Activated T-helper 2 cell treated with anti-CD3 and anti-CD28 coated beads, Interferon-gamma antibody, Interleukin-2, Interleukin-4, amounts not matched to agents 10 μg/mL and 5 μg/mL and 100 μg/mL, durations not matched to agents 14 hours and 24 hours and 36 hours (primary cell): Measurements from ENCODE around the gene CDKAL1. TPM values are rescaled to one million over a fixed set of nuclear protein-coding genes. Genes with fewer than 3 reads are reported as not detected.

Experiments used
- DNase-seq: peaks from one replicate; pipeline ENCODE4 v3.0.0; 2021; ENCODE audit warnings: low spot score
- H3K27ac Mint-ChIP-seq: one replicate; pipeline ENCODE4 v1.8.0; 2021; ENCODE audit warnings: mixed read lengths
- H3K27me3 Mint-ChIP-seq: one replicate; pipeline ENCODE4 v1.8.0; 2021; ENCODE audit warnings: low read depth, mixed read lengths
- H3K36me3 Mint-ChIP-seq: one replicate; pipeline ENCODE4 v1.8.0; 2021; ENCODE audit warnings: low read depth, mixed read lengths
- H3K4me1 Mint-ChIP-seq: one replicate; pipeline ENCODE4 v1.8.0; 2021; ENCODE audit warnings: low read depth, mixed read lengths
- H3K4me3 Mint-ChIP-seq: one replicate; pipeline ENCODE4 v1.8.0; 2021; ENCODE audit warnings: low read depth, mild to moderate bottlenecking, moderate library complexity, mixed read lengths
- H3K9me3 Mint-ChIP-seq: one replicate; pipeline ENCODE4 v1.8.0; 2021; ENCODE audit warnings: mixed read lengths
- intact Hi-C: fragments of 100-400 bp; cut with micrococcal nuclease; formaldehyde crosslinking; loops from one replicate; pipeline ENCODE4 v1.15.1; 2023
- total RNA-seq: library from RNA; stranded (reverse); gene quantifications from 2 replicates; pipeline ENCODE4 v1.2.3, GENCODE V29; 2022

The CDKAL1 gene
- total RNA-seq, 1 donor from 2014 or later: 31.2 TPM

DNA sequence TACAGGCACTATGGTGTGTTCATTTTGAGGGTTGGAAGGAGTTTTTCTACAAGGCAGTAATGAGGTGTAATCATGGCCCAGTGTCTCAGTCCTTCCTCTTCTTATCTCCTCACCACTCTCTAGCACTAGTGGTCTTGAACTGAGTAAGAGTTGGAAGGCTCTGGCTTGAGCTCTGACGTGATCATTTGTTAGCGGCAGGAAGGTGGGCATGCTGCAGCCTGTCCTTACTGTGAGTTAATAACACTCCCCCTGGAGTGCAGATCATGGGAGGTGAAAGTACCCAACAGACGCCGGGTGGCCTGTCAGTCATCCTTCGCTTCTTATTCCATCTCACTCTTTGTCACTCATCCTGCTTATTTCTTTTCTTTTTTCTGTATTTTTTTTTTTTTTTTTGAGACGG is 356.9 kb downstream of the CDKAL1 start:
- DNase-seq: no peak
- peaks cover 14% of the 10 kb centered on the region for H3K36me3 Mint-ChIP-seq
- intact Hi-C loops: no loop called here
- no peak overlapping the region for H3K27ac Mint-ChIP-seq
- no peaks in the 10 kb centered on the region for H3K27me3 Mint-ChIP-seq
- H3K4me3 Mint-ChIP-seq: no peak overlapping the region
- no peaks in the 10 kb centered on the region for H3K4me1 Mint-ChIP-seq
- H3K9me3 Mint-ChIP-seq: peaks cover 20% of the 10 kb centered on the region

DNA sequence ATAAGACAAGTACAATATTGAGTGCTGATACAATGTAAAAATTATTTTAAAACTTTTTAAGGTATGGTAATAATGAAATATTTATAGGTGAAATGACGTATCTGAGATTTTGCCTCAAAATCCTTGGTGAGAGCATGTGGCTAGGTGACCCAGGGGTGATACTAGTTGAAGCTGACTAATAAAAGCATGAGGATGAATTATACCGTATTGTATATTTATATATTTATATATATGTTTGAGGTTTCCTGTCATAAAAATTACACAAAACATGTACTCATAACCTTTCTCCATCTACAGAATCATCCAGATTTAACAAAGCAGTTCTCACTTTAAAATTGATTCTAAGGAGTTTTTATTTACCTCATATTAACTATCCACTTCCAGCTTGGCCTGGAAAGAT is 358.1 kb downstream of the CDKAL1 start:
- no peak overlapping the region for H3K4me3 Mint-ChIP-seq
- H3K9me3 Mint-ChIP-seq: peaks cover 11% of the 10 kb centered on the region
- no peak for DNase-seq
- H3K27me3 Mint-ChIP-seq: no peaks in the 10 kb centered on the region
- peaks cover 16% of the 10 kb centered on the region for H3K36me3 Mint-ChIP-seq
- no peaks in the 10 kb centered on the region for H3K4me1 Mint-ChIP-seq
- intact Hi-C loops: no loop called here
- H3K27ac Mint-ChIP-seq: no peak overlapping the region

DNA sequence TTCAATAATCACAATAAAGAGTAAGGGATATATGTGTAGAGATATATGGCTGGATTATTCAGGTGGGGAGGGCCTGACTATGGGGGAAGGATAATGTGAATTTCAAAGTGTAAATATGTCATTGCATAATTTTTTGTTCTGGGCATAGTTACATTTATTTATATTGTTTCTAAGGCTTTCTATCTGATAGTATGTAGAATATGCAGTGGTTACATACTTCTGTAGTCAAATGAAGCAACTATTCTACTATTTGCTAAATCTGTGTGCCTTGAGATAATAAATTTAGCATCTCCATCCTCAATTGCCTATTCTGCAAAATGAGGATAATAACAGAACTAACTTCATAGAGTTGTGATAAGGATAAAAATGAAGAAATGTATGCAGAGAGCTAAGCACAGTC is 359.2 kb downstream of the CDKAL1 start:
- intact Hi-C loops: no loop called here
- peaks cover 11% of the 10 kb centered on the region for H3K9me3 Mint-ChIP-seq
- H3K4me3 Mint-ChIP-seq: no peak overlapping the region

DNA sequence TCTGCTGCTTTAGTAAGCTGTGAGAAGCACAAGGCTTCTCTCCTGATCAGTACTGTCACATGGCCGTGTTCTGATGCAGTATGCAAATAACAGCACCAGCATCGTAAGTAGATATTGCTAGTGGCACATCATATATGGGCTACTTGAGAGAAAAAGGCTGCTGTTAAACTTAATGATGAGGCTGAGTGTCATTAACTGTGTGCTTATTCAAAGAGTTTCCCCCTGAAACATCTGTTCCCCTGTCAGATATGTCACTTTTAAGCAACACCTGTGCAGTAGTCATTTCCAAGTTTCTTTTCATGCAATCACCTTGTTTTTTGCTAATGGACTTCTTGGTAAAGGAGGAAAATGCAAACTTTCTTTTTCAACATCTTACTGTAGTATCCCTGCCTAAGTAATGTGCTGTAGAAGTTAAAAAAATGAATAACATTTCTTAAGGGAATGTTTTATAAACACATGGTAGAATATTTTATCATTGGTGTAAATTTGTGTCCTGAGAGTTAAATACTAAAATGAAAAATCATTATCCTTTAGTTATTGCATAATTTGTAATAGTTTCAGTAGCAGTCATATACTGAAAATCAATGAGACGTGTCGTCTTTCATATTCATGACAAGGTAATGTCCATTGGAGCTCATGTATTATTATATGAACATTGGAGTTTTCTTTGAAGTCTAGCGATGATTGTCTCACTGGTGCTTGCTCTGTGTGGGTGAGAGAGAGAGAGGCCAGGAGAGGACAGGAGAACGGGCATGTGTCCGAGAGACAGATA is 366.3 kb downstream of the CDKAL1 start:
- Mint-ChIP-seq H3K27ac (no peak overlapping the region), H3K4me1 (no peaks in the 10 kb centered on the region), H3K9me3 (peaks cover 26% of the 10 kb centered on the region), H3K4me3 (no peak overlapping the region), H3K36me3 (peaks cover 30% of the 10 kb centered on the region), H3K27me3 (no peaks in the 10 kb centered on the region)
- DNase-seq: no peak
- intact Hi-C loops: no loop called here

More for the DNA sequence above, 359.2 kb downstream of the CDKAL1 start:
- Mint-ChIP-seq H3K4me1 (no peaks in the 10 kb centered on the region), H3K27me3 (no peaks in the 10 kb centered on the region), H3K36me3 (peaks cover 16% of the 10 kb centered on the region), H3K27ac (no peak overlapping the region)
- no peak for DNase-seq

DNA sequence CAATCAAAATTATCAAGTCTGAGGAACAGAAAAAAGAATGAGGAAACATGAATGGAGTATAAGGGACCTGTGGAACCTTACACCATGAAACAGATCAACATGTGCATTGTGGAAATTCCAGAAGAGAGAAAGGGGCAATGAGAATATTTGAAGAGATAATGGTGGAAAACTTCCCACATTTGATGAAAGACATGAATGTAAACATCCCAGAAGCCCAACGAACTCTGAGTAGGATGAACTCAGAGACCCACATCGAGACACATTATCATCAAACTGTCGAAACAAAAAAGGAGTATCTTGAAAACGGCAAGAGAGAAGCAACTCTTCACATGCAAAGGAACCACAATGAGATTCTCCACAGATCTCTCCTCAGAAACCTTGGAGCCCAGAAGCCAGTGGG is 371.1 kb downstream of the CDKAL1 start:
- no peaks in the 10 kb centered on the region for H3K27me3 Mint-ChIP-seq
- peaks cover 21% of the 10 kb centered on the region for H3K36me3 Mint-ChIP-seq
- intact Hi-C loops: no loop called here
- H3K9me3 Mint-ChIP-seq: peaks cover 20% of the 10 kb centered on the region
- H3K4me1 Mint-ChIP-seq: no peaks in the 10 kb centered on the region
- no peak overlapping the region for H3K27ac Mint-ChIP-seq
- no peak overlapping the region for H3K4me3 Mint-ChIP-seq
- DNase-seq: no peak

DNA sequence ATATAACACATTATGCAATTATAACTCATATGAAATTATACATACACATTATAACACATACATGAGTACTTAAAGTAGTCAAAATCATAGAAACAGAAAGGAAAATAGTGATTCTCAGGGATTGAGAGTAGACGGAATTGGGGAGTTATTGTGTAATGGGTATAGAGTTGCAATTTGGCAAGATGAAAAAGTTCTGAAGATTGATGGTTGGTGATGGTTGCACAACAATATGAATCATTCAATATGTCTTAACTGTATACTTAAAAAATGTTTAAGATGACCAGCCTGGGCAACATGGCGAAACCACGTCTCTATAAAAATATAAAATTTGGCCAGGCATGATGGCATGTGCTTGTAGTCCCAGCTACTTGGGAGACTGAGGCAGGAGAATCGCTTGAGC is 372.7 kb downstream of the CDKAL1 start:
- Mint-ChIP-seq H3K4me1 (no peaks in the 10 kb centered on the region), H3K4me3 (no peak overlapping the region), H3K27me3 (no peaks in the 10 kb centered on the region), H3K27ac (no peak overlapping the region), H3K9me3 (peaks cover 18% of the 10 kb centered on the region), H3K36me3 (peaks cover 19% of the 10 kb centered on the region)
- intact Hi-C loops: no loop called here
- no peak for DNase-seq

DNA sequence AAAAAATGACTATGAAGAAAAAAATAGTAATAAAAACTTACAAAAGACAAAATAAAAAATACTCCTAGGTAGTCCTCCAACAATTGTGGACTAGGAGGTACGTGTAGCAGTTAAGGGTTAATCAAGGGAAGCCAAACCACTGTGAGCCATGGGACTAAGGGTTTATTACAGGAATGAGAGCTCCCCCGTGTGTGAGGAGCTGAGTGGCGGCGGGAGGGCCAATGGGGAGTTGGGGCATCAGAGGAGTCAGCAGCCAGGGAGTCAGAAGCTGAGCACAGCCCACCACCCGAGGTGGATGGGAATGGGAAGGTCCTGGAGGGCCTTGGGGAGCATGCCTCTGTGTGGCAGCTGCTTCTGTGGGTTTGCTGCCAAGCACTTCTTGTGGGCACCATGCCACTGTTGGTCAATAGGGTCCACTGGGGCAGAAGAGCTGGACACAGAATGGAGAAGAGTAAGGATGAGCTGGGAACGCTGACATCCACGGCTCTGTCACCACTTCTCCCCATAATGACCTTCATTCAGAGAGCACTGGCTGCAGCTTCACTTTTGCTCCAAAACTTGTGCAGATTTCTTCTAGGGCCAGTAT is 373.3 kb downstream of the CDKAL1 start:
- intact Hi-C loops: no loop called here
- Mint-ChIP-seq H3K4me3 (no peak overlapping the region), H3K27ac (no peak overlapping the region), H3K27me3 (no peaks in the 10 kb centered on the region), H3K9me3 (peaks cover 14% of the 10 kb centered on the region), H3K4me1 (no peaks in the 10 kb centered on the region), H3K36me3 (peaks cover 21% of the 10 kb centered on the region)
- DNase-seq: no peak

DNA sequence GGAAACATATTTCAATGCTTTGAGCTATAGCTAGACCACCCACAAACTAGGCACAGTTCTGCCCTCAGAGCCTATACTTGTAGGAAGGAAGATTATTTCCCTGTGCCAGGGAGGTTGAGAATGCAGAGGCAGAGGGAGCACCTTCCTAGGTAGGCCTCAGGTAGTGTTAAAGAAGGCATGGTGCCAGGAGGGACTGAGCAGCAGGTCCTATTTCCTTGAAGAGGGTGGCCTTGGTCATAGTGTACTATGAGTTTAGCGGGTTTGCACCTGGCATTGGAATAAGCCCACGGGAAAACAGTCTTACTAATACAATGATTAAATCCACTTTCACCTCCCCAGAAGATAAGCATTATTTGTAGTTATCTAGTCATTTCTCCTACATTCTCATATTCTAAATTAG is 375.4 kb downstream of the CDKAL1 start:
- H3K27me3 Mint-ChIP-seq: no peaks in the 10 kb centered on the region

DNA sequence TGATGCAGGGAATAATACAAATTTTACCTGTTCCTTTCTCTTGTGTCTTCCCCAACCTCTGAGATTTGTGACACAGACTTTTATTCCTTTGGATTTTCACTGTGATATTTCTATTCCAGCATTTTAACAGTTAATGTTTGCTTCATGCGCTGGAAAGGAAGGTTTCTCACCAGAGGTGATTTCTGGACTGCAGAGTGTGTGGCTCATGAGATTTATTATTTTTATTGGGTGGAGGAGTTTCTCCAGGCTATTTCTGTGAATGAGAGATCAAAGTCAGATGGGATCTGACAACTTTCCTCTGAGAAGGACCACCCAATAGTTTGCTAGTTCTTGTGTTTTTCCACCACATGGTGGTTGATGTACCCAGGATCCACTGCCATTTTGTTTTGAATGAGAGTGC is 377.5 kb downstream of the CDKAL1 start:
- Mint-ChIP-seq H3K4me1 (no peaks in the 10 kb centered on the region), H3K4me3 (no peak overlapping the region), H3K27me3 (no peaks in the 10 kb centered on the region), H3K9me3 (peaks cover 23% of the 10 kb centered on the region), H3K27ac (no peak overlapping the region), H3K36me3 (peaks cover 28% of the 10 kb centered on the region)
- intact Hi-C loops: loop anchor here (10.0 kb wide), 1 partner anchor 347 kb away; no protein-coding TSS in a partner anchor
- no peak for DNase-seq

More for the DNA sequence above, 375.4 kb downstream of the CDKAL1 start:
- peaks cover 13% of the 10 kb centered on the region for H3K9me3 Mint-ChIP-seq
- H3K4me3 Mint-ChIP-seq: no peak overlapping the region
- DNase-seq: no peak
- peaks cover 20% of the 10 kb centered on the region for H3K36me3 Mint-ChIP-seq
- intact Hi-C loops: loop anchor here (10.0 kb wide), 1 partner anchor 345 kb away; no protein-coding TSS in a partner anchor
- H3K27ac Mint-ChIP-seq: no peak overlapping the region
- no peaks in the 10 kb centered on the region for H3K4me1 Mint-ChIP-seq

DNA sequence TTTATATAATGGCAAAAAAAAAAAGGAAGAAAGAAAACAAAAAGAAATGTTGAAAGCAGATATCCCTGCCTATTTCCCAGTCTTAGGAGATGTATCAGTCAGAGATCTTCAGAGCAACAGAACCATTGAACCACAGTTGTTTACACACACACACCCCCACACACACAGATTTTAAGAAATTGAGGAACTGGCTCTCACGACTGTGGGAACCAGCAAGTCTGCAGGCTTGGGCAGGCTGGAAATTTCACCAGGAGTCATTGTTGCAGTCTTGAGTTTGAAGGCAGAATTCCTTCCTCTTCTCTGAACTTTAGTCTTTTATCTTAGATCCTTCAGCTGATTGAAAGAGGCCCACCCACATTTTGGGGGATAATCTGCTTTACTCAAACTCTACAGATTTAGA is 380.9 kb downstream of the CDKAL1 start:
- Mint-ChIP-seq H3K4me1 (peaks cover 18% of the 10 kb centered on the region), H3K9me3 (peaks cover 23% of the 10 kb centered on the region), H3K4me3 (no peak overlapping the region), H3K27me3 (no peaks in the 10 kb centered on the region), H3K27ac (no peak overlapping the region), H3K36me3 (peaks cover 37% of the 10 kb centered on the region)
- intact Hi-C loops: loop anchor here (10.0 kb wide), 1 partner anchor 350 kb away; no protein-coding TSS in a partner anchor
- no peak for DNase-seq

DNA sequence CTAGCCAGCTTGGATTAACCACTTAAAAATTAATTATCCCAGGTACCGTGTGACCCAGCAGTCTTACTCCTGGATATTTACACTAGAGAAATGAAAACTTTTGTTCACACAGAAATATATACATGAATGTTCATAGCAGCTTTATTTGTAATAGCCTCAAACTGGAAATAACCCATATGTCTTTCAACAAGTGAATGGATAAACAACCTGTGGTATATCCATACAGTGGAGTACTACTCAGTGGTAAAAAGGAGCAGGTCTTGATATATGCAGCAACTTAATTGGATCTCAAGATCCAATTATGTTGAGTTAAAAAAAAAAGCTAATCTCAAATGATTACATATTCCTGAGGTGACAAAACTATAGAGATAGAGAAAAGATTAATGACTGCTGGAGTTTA is 381.4 kb downstream of the CDKAL1 start:
- H3K36me3 Mint-ChIP-seq: peaks cover 37% of the 10 kb centered on the region
- no peak overlapping the region for H3K27ac Mint-ChIP-seq
- no peak overlapping the region for H3K4me3 Mint-ChIP-seq
- H3K4me1 Mint-ChIP-seq: peaks cover 18% of the 10 kb centered on the region
- no peaks in the 10 kb centered on the region for H3K27me3 Mint-ChIP-seq
- intact Hi-C loops: loop anchor here (10.0 kb wide), 1 partner anchor 351 kb away; no protein-coding TSS in a partner anchor
- H3K9me3 Mint-ChIP-seq: peaks cover 23% of the 10 kb centered on the region
- no peak for DNase-seq

DNA sequence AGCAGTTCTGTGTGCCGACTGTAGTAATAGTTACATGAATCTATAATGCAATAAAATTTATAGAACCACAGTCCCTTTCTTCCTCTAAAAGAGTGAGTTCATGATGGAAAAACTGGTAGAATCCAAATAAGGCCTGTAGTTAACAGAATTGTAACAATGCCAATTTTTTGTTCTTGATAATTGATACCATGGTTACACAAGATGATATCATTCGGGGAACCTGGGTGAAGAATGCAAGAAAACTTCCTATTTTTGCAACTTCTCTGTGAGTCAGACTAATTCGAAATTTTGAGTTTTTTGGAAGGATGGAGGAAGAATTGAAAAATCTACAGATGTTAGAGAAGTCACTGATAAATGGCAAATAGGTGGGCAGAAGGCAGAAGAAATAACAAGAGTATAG is 381.8 kb downstream of the CDKAL1 start:
- intact Hi-C loops: loop anchor here (10.0 kb wide), 1 partner anchor 351 kb away; no protein-coding TSS in a partner anchor
- no peak overlapping the region for H3K27ac Mint-ChIP-seq
- DNase-seq: no peak
- H3K9me3 Mint-ChIP-seq: peaks cover 23% of the 10 kb centered on the region
- H3K4me1 Mint-ChIP-seq: peaks cover 19% of the 10 kb centered on the region
- peaks cover 37% of the 10 kb centered on the region for H3K36me3 Mint-ChIP-seq
- no peaks in the 10 kb centered on the region for H3K27me3 Mint-ChIP-seq
- no peak overlapping the region for H3K4me3 Mint-ChIP-seq

DNA sequence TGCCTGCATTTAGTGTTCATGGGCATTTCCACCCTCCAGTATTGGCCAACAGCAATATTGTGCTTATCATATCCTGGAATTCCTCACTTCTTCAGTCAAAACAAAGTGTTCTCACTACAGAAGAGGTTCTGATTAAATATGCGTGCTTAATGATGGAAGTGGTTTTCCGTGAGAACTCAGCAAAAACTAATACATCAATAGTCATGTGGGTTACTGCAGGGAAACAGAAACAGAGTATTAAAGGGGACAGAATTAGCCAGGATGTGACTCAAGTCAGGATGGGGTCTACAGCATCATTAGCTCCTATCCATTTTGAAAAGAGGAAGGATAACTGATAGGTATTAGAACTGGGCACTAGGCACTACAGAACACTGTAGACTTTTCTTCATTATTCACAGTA is 384.6 kb downstream of the CDKAL1 start:
- peaks cover 27% of the 10 kb centered on the region for H3K36me3 Mint-ChIP-seq
- intact Hi-C loops: loop anchor here (10.0 kb wide), 1 partner anchor 354 kb away; no protein-coding TSS in a partner anchor
- H3K27me3 Mint-ChIP-seq: no peaks in the 10 kb centered on the region
- H3K9me3 Mint-ChIP-seq: peaks cover 23% of the 10 kb centered on the region
- DNase-seq: no peak
- no peak overlapping the region for H3K27ac Mint-ChIP-seq
- peaks cover 19% of the 10 kb centered on the region for H3K4me1 Mint-ChIP-seq
- H3K4me3 Mint-ChIP-seq: no peak overlapping the region
